ENCODE measurements around the gene FHIT. TPM values are rescaled to one million over a fixed set of nuclear protein-coding genes. Genes with fewer than 3 reads are reported as not detected.

FHIT gene
- total and polyA plus RNA-seq, 7 donors: 2.4 to 10.2 (median 6.1) TPM

GRCh38 chr3:60979461-60980341, 271.6 kb downstream of the FHIT start:
- DNase-seq: no peak
- intact Hi-C loops (cut with DNase I): no loop called here
- Histone ChIP-seq H3K36me3 (no peaks in the 10 kb centered on the region), H3K27ac (no peak overlapping the region), H3K9me3 (no peaks in the 10 kb centered on the region), H3K4me3 (no peak overlapping the region), H3K27me3 (no peaks in the 10 kb centered on the region), H3K4me1 (no peaks in the 10 kb centered on the region)
- 69 to 84% methylated on average over 6 of the region's 6 CpGs for WGBS, 2 donors
- no peak for TF ChIP-seq EP300 (IDR thresholded peaks at IDR 0.05)
- TF ChIP-seq, protein P1, sequence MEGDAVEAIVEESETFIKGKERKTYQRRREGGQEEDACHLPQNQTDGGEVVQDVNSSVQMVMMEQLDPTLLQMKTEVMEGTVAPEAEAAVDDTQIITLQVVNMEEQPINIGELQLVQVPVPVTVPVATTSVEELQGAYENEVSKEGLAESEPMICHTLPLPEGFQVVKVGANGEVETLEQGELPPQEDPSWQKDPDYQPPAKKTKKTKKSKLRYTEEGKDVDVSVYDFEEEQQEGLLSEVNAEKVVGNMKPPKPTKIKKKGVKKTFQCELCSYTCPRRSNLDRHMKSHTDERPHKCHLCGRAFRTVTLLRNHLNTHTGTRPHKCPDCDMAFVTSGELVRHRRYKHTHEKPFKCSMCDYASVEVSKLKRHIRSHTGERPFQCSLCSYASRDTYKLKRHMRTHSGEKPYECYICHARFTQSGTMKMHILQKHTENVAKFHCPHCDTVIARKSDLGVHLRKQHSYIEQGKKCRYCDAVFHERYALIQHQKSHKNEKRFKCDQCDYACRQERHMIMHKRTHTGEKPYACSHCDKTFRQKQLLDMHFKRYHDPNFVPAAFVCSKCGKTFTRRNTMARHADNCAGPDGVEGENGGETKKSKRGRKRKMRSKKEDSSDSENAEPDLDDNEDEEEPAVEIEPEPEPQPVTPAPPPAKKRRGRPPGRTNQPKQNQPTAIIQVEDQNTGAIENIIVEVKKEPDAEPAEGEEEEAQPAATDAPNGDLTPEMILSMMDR (IDR thresholded peaks at IDR 0.05): no peak
- TF ChIP-seq POLR2AphosphoS5 (IDR thresholded peaks at IDR 0.05): no peak
- no peak for TF ChIP-seq POLR2A (IDR thresholded peaks at IDR 0.05)

- intact Hi-C loops (cut with DNase I): no loop called here
- H3K27me3 ChIP-seq: no peaks in the 10 kb centered on the region
- no peaks in the 10 kb centered on the region for H3K36me3 ChIP-seq
- no peak for TF ChIP-seq EP300 (IDR thresholded peaks at IDR 0.05)
- TF ChIP-seq POLR2AphosphoS5 (IDR thresholded peaks at IDR 0.05): no peak
- no peak for TF ChIP-seq POLR2A (IDR thresholded peaks at IDR 0.05)
- TF ChIP-seq, protein P1 (IDR thresholded peaks at IDR 0.05): no peak
- no peak for DNase-seq
- H3K9me3 ChIP-seq: peaks cover 0 to 9% (median 4%) of the 10 kb centered on the region in 4 donors
- H3K27ac ChIP-seq: no peak overlapping the region
- H3K4me1 ChIP-seq: no peaks in the 10 kb centered on the region
- H3K4me3 ChIP-seq: no peak overlapping the region
- WGBS, 2 donors: 96 to 99% methylated on average over 1 of the region's 1 CpG
Observed at GRCh38 chr3:60973321-60973720, 277.9 kb downstream of the FHIT start.

DNA sequence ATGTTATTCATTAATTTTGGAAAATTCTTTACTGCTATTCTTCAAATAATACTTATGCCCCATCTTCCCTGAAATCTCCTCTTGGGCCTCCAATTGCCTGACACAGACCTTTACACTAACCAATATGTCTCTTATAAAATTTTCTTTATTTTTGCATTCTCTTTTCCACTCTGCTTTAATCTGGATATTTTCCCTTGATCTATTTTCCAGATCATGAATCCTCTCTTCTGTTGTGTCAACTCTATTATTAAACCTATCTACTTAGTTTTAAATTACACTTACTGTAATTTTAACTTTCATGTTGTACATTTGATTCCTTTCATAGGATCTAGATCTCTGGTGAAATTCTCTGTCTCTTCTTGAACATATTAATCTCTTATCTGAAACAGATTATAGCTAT, 278.7 kb downstream of the FHIT start:
- no peaks in the 10 kb centered on the region for H3K36me3 ChIP-seq
- H3K9me3 ChIP-seq: peaks cover 0 to 9% (median 4%) of the 10 kb centered on the region in 4 donors
- intact Hi-C loops (cut with DNase I): no loop called here
- no peak overlapping the region for H3K4me3 ChIP-seq
- H3K4me1 ChIP-seq: no peaks in the 10 kb centered on the region
- no peaks in the 10 kb centered on the region for H3K27me3 ChIP-seq
- no peak for DNase-seq
- no peak overlapping the region for H3K27ac ChIP-seq
- TF ChIP-seq EP300 (IDR thresholded peaks at IDR 0.05): no peak
- no peak for TF ChIP-seq POLR2A (IDR thresholded peaks at IDR 0.05)
- TF ChIP-seq POLR2AphosphoS5 (IDR thresholded peaks at IDR 0.05): no peak
- TF ChIP-seq, protein P1 (IDR thresholded peaks at IDR 0.05): no peak

DNA sequence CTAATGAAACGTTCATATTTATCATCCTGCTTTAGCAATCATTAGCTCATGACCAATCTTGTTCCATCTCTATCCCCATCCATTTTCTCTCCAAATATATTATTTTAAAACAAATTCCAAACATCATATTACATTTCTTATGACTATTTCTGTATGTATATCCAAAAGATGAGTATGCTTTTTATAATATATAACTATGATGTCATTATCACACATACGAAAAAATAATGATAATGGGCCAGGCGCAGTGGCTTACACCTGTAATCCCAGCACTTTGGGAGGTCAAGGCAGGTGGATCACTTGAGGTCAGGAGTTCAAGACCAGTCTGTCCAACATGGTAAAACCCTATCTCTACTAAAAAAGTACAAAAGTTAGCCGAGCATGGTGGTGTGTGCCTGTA, 280.4 kb downstream of the FHIT start:
- no peak for DNase-seq
- TF ChIP-seq POLR2AphosphoS5 (IDR thresholded peaks at IDR 0.05) (no peak), POLR2A (IDR thresholded peaks at IDR 0.05) (no peak), EP300 (IDR thresholded peaks at IDR 0.05) (no peak)
- TF ChIP-seq, protein P1 (IDR thresholded peaks at IDR 0.05): no peak
- H3K27me3 ChIP-seq: no peaks in the 10 kb centered on the region
- no peaks in the 10 kb centered on the region for H3K4me1 ChIP-seq
- intact Hi-C loops (cut with DNase I): no loop called here
- H3K36me3 ChIP-seq: no peaks in the 10 kb centered on the region
- H3K27ac ChIP-seq: no peak overlapping the region
- peaks cover 0 to 9% (median 4%) of the 10 kb centered on the region in 4 donors for H3K9me3 ChIP-seq
- H3K4me3 ChIP-seq: no peak overlapping the region
- 92 to 93% methylated on average over 4 of the region's 4 CpGs for WGBS, 2 donors
